SU-DHL-6 (cell line): ENCODE data around the gene QSOX2.

Experiments used
- H2AFZ ChIP-seq: fragments of 200-600 bp; sonication (generic); 2 replicates; pipeline ENCODE4 v1.6.1; 2014; ENCODE audit warnings: low read depth, mild to moderate bottlenecking, moderate library complexity, mixed read lengths, antibody characterized with exemption, low read length; ENCODE audit not compliant: severe bottlenecking
- H3F3A ChIP-seq: fragments of 200-600 bp; shearing (Covaris generic); 2 replicates; pipeline ENCODE4 v1.6.0; 2016; ENCODE audit warnings: antibody characterized with exemption, mild to moderate bottlenecking; ENCODE audit not compliant: insufficient read depth
- H3K27ac ChIP-seq: fragments of 200-600 bp; sonication (generic); 2 replicates; pipeline ENCODE4 v1.5.1; 2016; ENCODE audit warnings: low read depth, mild to moderate bottlenecking, low read length, moderate library complexity, mixed read lengths
- H3K27me3 ChIP-seq: fragments of 200-600 bp; sonication (generic), shearing (Covaris generic); 2 replicates; pipeline ENCODE4 v1.6.0; 2014; ENCODE audit warnings: mild to moderate bottlenecking, low read length
- H3K36me3 ChIP-seq: fragments of 200-600 bp; sonication (generic); 2 replicates; pipeline ENCODE4 v1.6.1; 2014; ENCODE audit warnings: mild to moderate bottlenecking, low read length, mixed read lengths
- H3K4me2 ChIP-seq: fragments of 300-600, 200-600 bp; shearing (Covaris generic), sonication (generic); 2 replicates; pipeline ENCODE4 v1.6.0; 2014; ENCODE audit warnings: low read length, low read depth, mild to moderate bottlenecking; ENCODE audit not compliant: poor library complexity, severe bottlenecking
- H3K4me3 ChIP-seq: fragments of 200-600 bp; sonication (generic); 2 replicates; pipeline ENCODE4 v1.5.1; 2014; ENCODE audit warnings: antibody characterized with exemption, low read length, mild to moderate bottlenecking, mixed read lengths; ENCODE audit not compliant: insufficient read depth, poor library complexity, severe bottlenecking
- H3K79me2 ChIP-seq: fragments of 200-600 bp; sonication (generic); 2 replicates; pipeline ENCODE4 v1.6.1; 2014; ENCODE audit warnings: mild to moderate bottlenecking, low read length, moderate library complexity; ENCODE audit not compliant: insufficient read depth
- H3K9ac ChIP-seq: fragments of 200-600 bp; sonication (generic); 2 replicates; pipeline ENCODE4 v1.7.0; 2014; ENCODE audit warnings: mild to moderate bottlenecking, low read length
- H3K9me2 ChIP-seq: fragments of 200-600 bp; sonication (generic); replicated peaks from 2 replicates; pipeline ENCODE4 v1.6.1; 2014; ENCODE audit warnings: low read length; ENCODE audit not compliant: insufficient read depth
- H3K9me3 ChIP-seq: fragments of 200-600 bp; sonication (generic); 2 replicates; pipeline ENCODE4 v1.6.1; 2014; ENCODE audit warnings: low read length, mixed read lengths; ENCODE audit not compliant: insufficient read depth
- H4K20me1 ChIP-seq: fragments of 200-600 bp; sonication (generic); 2 replicates; pipeline ENCODE4 v1.6.1; 2014; ENCODE audit warnings: low read depth, mild to moderate bottlenecking, antibody characterized with exemption, low read length, moderate library complexity, mixed read lengths
- CTCF ChIP-seq: fragments of 200-600 bp; sonication (generic); IDR thresholded peaks from one replicate; pipeline ENCODE4 v1.5.1; 2017; ENCODE audit warnings: antibody characterized with exemption, mild to moderate bottlenecking, low read length, moderate library complexity; ENCODE audit not compliant: insufficient read depth, poor library complexity, severe bottlenecking
- EZH2phosphoT487 ChIP-seq: fragments of 200-600 bp; sonication (generic), shearing (Covaris generic); conservative IDR thresholded peaks from 2 replicates; pipeline ENCODE4 v1.6.1; 2018; ENCODE audit warnings: mild to moderate bottlenecking, antibody characterized with exemption, low read length, moderate library complexity, mixed read lengths

QSOX2 gene

DNA sequence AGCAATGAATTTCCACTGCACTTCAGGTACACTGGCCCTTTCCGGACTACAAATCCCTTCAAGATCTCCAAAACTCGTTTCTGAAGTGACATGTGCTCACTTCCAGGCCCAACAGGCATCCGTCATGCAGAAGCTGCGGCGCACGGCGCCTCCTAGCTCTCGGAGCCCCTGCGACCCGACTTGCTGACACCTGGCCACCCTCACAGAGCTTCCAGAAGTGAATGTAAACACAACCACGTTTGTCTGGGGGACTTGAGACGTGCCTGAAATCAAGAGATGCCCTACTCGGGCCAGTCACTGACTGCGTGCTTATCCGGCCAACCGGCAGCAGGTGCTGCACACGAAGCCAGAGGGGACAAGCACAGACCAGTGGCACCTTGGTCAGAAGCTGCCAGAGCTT lies 35.8 kb downstream of the QSOX2 start:
- Histone ChIP-seq H3K79me2 (no peaks in the 10 kb centered on the region), H3K9me2 (no peaks in the 10 kb centered on the region), H3F3A (peaks cover 11% of the 10 kb centered on the region; the same call in 1 of the 2 replicates), H3K27ac (no peak overlapping the region), H3K36me3 (peaks cover 16% of the 10 kb centered on the region), H3K9ac (no peak overlapping the region), H3K4me3 (no peak overlapping the region), H3K9me3 (no peaks in the 10 kb centered on the region), H4K20me1 (peaks cover 7% of the 10 kb centered on the region; the same call in 1 of the 2 replicates), H3K27me3 (no peaks in the 10 kb centered on the region), H3K4me2 (no peak overlapping the region), H2AFZ (no peak overlapping the region)
- TF ChIP-seq CTCF (no peak), EZH2phosphoT487 (no peak)

DNA sequence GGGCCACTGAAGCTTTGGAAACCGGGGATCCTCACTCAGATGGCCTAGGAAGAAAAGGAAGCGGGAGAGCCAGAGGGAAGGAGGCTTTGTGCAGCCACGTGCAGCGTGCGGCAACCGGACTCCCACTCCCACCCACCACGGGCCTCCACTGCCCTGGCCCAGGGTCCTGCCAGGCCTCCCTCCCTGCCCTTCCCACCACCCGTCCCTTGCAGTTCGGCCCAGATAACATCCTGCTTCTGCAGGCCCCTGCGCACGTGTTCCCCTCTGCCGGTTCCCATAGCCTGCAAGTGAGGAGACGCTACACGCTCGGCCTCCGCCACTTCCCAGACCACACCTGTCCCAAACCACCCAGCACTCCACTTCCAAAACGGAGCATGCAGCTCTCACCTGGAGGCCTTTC lies 36.4 kb downstream of the QSOX2 start:
- no peak overlapping the region for H3K4me3 ChIP-seq
- no peaks in the 10 kb centered on the region for H3K27me3 ChIP-seq
- no peaks in the 10 kb centered on the region for H3K79me2 ChIP-seq
- H3K9ac ChIP-seq = no peak overlapping the region
- H3K9me3 ChIP-seq = no peaks in the 10 kb centered on the region
- H3K9me2 ChIP-seq = no peaks in the 10 kb centered on the region
- no peak overlapping the region for H3K4me2 ChIP-seq
- peaks cover 10% of the 10 kb centered on the region for H3K36me3 ChIP-seq
- no peak for TF ChIP-seq EZH2phosphoT487
- no peak for TF ChIP-seq CTCF
- H3F3A ChIP-seq = peaks cover 11% of the 10 kb centered on the region; the same call in 1 of the 2 replicates
- no peak overlapping the region for H2AFZ ChIP-seq
- no peak overlapping the region for H3K27ac ChIP-seq
- H4K20me1 ChIP-seq = peaks cover 7% of the 10 kb centered on the region; the same call in 1 of the 2 replicates

DNA sequence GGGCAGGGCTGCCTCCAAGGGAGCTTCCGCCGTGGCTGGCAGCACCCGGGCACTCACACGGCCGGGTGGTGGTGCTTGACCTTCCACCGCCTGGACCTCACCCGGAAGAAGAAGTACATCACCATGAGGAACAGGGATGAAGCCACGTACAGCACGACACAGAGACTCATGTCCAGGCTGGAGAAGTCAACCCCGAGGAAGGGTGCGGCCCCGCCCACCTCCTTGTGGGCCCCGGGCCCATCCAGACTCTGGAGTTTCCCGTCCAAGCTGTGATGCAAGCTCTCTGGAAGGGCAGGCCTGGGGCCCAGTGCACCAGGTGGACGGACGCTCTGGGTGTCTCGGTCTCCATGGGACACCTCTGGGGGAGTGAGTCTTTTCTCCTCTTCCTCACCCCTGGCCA lies 36.9 kb downstream of the QSOX2 start:
- Histone ChIP-seq H3K27me3 (no peaks in the 10 kb centered on the region), H3K27ac (no peak overlapping the region), H3K4me2 (no peak overlapping the region), H3F3A (peaks cover 11% of the 10 kb centered on the region; the same call in 1 of the 2 replicates), H3K36me3 (peaks cover 4% of the 10 kb centered on the region), H3K4me3 (no peak overlapping the region), H4K20me1 (peaks cover 7% of the 10 kb centered on the region; the same call in 1 of the 2 replicates), H3K9me2 (no peaks in the 10 kb centered on the region), H3K9me3 (no peaks in the 10 kb centered on the region), H2AFZ (no peak overlapping the region), H3K79me2 (no peaks in the 10 kb centered on the region), H3K9ac (no peak overlapping the region)
- TF ChIP-seq EZH2phosphoT487 = no peak
- no peak for TF ChIP-seq CTCF
